NAMALWA (cell line): ENCODE data around the gene CLVS2.

ENCODE experiments used
- DNase-seq: peaks from one replicate; pipeline ENCODE4 v3.0.0-alpha.2; 2015; ENCODE audit warnings: low spot score

Gene CLVS2

GRCh38 chr6:122995921-122996793 lies at the start of gene CLVS2:
Gene CLVS2 (plus strand): TSS chr6:122996235. CDS start chr6:122997778, 1,543 bp downstream.
- DNase-seq, result no peak

- peak; percentile 15 for DNase-seq
These were observed 48.7 kb upstream of the CLVS2 start for GRCh38 chr6:122947355-122947754.

GRCh38 chr6:122953766-122954165 lies 42.3 kb upstream of the CLVS2 start:
- DNase-seq, result no peak

GRCh38 chr6:122956376-122956775 lies 39.7 kb upstream of the CLVS2 start:
- DNase-seq, result peak; percentile 16

GRCh38 chr6:122962000-122962624 lies 33.9 kb upstream of the CLVS2 start:
- DNase-seq, result no peak

GRCh38 chr6:122969999-122970533 lies 26.0 kb upstream of the CLVS2 start:
- DNase-seq, result no peak

- no peak for DNase-seq
These were observed 18.9 kb upstream of the CLVS2 start for GRCh38 chr6:122977180-122977579.

- no peak for DNase-seq
These were observed 11.6 kb upstream of the CLVS2 start for GRCh38 chr6:122984393-122984792.

GRCh38 chr6:122994256-122994655 lies 1.8 kb upstream of the CLVS2 start:
- no peak for DNase-seq

GRCh38 chr6:122996794-122997505 lies 915 bp downstream of the CLVS2 start:
- DNase-seq, result no peak

GRCh38 chr6:122997541-122998150 lies 1.6 kb downstream of the CLVS2 start:
- DNase-seq, result no peak

- no peak for DNase-seq
These were observed 2.5 kb downstream of the CLVS2 start for GRCh38 chr6:122998403-122998975.

- DNase-seq, result no peak
These were observed 4.3 kb downstream of the CLVS2 start for GRCh38 chr6:123000244-123000770.

GRCh38 chr6:123001540-123001939 lies 5.5 kb downstream of the CLVS2 start:
- DNase-seq, result no peak

- no peak for DNase-seq
These were observed 11.8 kb downstream of the CLVS2 start for GRCh38 chr6:123007885-123008284.

- DNase-seq, result no peak
These were observed 13.0 kb downstream of the CLVS2 start for GRCh38 chr6:123009059-123009458.

GRCh38 chr6:123014835-123015234 lies 18.8 kb downstream of the CLVS2 start:
- no peak for DNase-seq

- no peak for DNase-seq
These were observed 20.5 kb downstream of the CLVS2 start for GRCh38 chr6:123016431-123017103.

GRCh38 chr6:123017104-123017682 lies 21.2 kb downstream of the CLVS2 start:
- DNase-seq, result no peak

GRCh38 chr6:123022975-123023374 lies 26.9 kb downstream of the CLVS2 start:
- peak; percentile 28 for DNase-seq
